PC-3 (cell line): ENCODE measurements around the gene POU2F1. TPM values are rescaled to one million over a fixed set of nuclear protein-coding genes. Genes with fewer than 3 reads are reported as not detected.
A peak's percentile ranks its signal among the peaks of the same experiment; 100 is the strongest.

Experiments used
- ATAC-seq: fragments of 200-7000 bp; cut with Tn5 transposase; 2 replicates; pipeline ENCODE4 v1.9.1; 2020; ENCODE audit warnings: mild to moderate bottlenecking, moderate library complexity
- Bru-seq: library from RNA; stranded (reverse); fragments of 400-500 nt; gene quantifications from one replicate; lab custom pipeline; 2021; lab: Mats Ljungman, UMichigan
- BruChase-seq, 2 experiments: library from RNA; stranded (reverse); fragments of 400-500 nt; gene quantifications; one replicate each; lab custom pipeline; 2021; lab: Mats Ljungman, UMichigan
- BruUV-seq: library from RNA; stranded (reverse); fragments of 400-500 nt; replicated peaks from 2 replicates; lab custom pipeline; 2021; lab: Mats Ljungman, UMichigan
- CTCF ChIA-PET: fragments of 300-600 bp; sonication (Branson Sonifier 250); formaldehyde crosslinking; loops from one replicate; lab custom pipeline; 2022; ENCODE audit warnings: antibody characterized with exemption; lab: Charles Lee
- POLR2A ChIA-PET: fragments of 300-600 bp; sonication (Branson Sonifier 250); formaldehyde crosslinking; loops from one replicate; lab custom pipeline; 2022; ENCODE audit warnings: antibody characterized with exemption; ENCODE audit not compliant: unreplicated experiment; lab: Charles Lee
- DNase-seq: peaks from one replicate; pipeline ENCODE4 v3.0.0-alpha.2; 2015
- H2AFZ ChIP-seq: fragments of 300-600 bp; sonication (generic); 2 replicates; pipeline ENCODE4 v1.6.0; 2016; ENCODE audit warnings: antibody characterized with exemption, low read length
- H3F3A ChIP-seq: fragments of 300-600 bp; sonication (generic); one replicate; pipeline ENCODE4 v1.6.0; 2017; ENCODE audit warnings: antibody characterized with exemption, low read length, control low read depth, mild to moderate bottlenecking; ENCODE audit not compliant: unreplicated experiment
- H3K27ac ChIP-seq: fragments of 300-600 bp; sonication (generic); 2 replicates; pipeline ENCODE4 v1.5.1; 2016; ENCODE audit warnings: mild to moderate bottlenecking, low read length
- H3K27me3 ChIP-seq: fragments of 300-600 bp; sonication (generic); 2 replicates; pipeline ENCODE4 v1.6.1; 2016; ENCODE audit warnings: low read length, mixed read lengths
- H3K36me3 ChIP-seq: fragments of 300-600 bp; sonication (generic); 2 replicates; pipeline ENCODE4 v1.6.1; 2016; ENCODE audit warnings: low read depth, mixed run types, low read length, mixed read lengths
- H3K4me1 ChIP-seq: fragments of 300-600 bp; sonication (generic); 2 replicates; pipeline ENCODE4 v1.5.1; 2016; ENCODE audit warnings: low read length; ENCODE audit not compliant: insufficient read depth
- H3K4me2 ChIP-seq: fragments of 300-600 bp; sonication (generic); 2 replicates; pipeline ENCODE4 v1.6.0; 2016; ENCODE audit warnings: low read length
- H3K4me3 ChIP-seq: fragments of 300-600 bp; sonication (generic); 2 replicates; pipeline ENCODE4 v1.5.1; 2016; ENCODE audit warnings: mild to moderate bottlenecking, low read length, mixed read lengths
- H3K79me2 ChIP-seq: fragments of 300-600 bp; sonication (generic); 2 replicates; pipeline ENCODE4 v1.6.1; 2017; ENCODE audit warnings: low read length, mixed read lengths
- H3K9ac ChIP-seq: fragments of 300-600 bp; sonication (generic); 2 replicates; pipeline ENCODE4 v1.6.0; 2016; ENCODE audit warnings: mild to moderate bottlenecking, low read length
- H3K9me2 ChIP-seq: fragments of 300-600 bp; sonication (generic); replicated peaks from 2 replicates; pipeline ENCODE4 v1.6.1; 2016; ENCODE audit warnings: mixed run types, low read length, mixed read lengths
- H3K9me3 ChIP-seq: fragments of 300-600 bp; sonication (generic); 2 replicates; pipeline ENCODE4 v1.6.1; 2016; ENCODE audit warnings: low read length, mixed read lengths
- H4K20me1 ChIP-seq: fragments of 300-600 bp; sonication (generic); 2 replicates; pipeline ENCODE4 v1.6.1; 2016; ENCODE audit warnings: low read length, mixed read lengths
- CTCF ChIP-seq: fragments of 300-600 bp; sonication (generic); conservative IDR thresholded peaks from 2 replicates; pipeline ENCODE4 v1.5.1; 2017; ENCODE audit warnings: antibody characterized with exemption, low read depth, mild to moderate bottlenecking, low read length
- EZH2 ChIP-seq: fragments of 300-600 bp; sonication (generic); IDR thresholded peaks from one replicate; pipeline ENCODE4 v1.6.1; 2017; ENCODE audit warnings: antibody characterized with exemption, mild to moderate bottlenecking, low read length; ENCODE audit not compliant: unreplicated experiment
- EZH2phosphoT487 ChIP-seq: fragments of 300-600 bp; sonication (generic); IDR thresholded peaks from 2 replicates; pipeline ENCODE4 v1.6.1; 2018; ENCODE audit warnings: mild to moderate bottlenecking, antibody characterized with exemption, low read length, borderline replicate concordance
- intact Hi-C: fragments of 100-400 bp; cut with micrococcal nuclease; formaldehyde crosslinking; loops from 2 replicates; pipeline ENCODE4 v1.9.0; 2023
- long read RNA-seq: library from polyadenylated mRNA; unstranded; transcript quantifications from one replicate; pipeline ENCODE4 v2.0.0, GENCODE V29; 2021; ENCODE audit not compliant: unreplicated experiment
- total RNA-seq: library from RNA; depleted of rRNA; stranded (reverse); fragments of >200 nt; gene quantifications from 2 replicates; pipeline ENCODE4 v1.2.3, GENCODE V29; 2014; rRNA removed

POU2F1 gene
- total RNA-seq (8.7 and 17.9 TPM in 2 replicates), Bru-seq, nascent RNA (percentile 81 among the genes with signal in this experiment), BruChase-seq, experiment 1, labeled RNA remaining after a 6-hour chase (percentile 69 among the genes with signal in this experiment), BruChase-seq, experiment 2, labeled RNA remaining after a 2-hour chase (percentile 77 among the genes with signal in this experiment)
- long read RNA-seq, full-length matches to known transcripts: 11 of 39 reads
- long read RNA-seq, partial matches to known transcripts: 10 of 39 reads
- long read RNA-seq, other reads (novel, unspliced or antisense): 18 of 39 reads

GRCh38 chr1:167220537-167221125 lies at the start of gene POU2F1:
Gene POU2F1, plus strand, starts transcription at chr1:167220886. Its CDS starts 12 bp downstream, at chr1:167220898.
- H3K79me2 ChIP-seq: peaks cover 53% of the 10 kb centered on the region
- H3K36me3 ChIP-seq: no peaks in the 10 kb centered on the region
- H3K27ac ChIP-seq: peak within 1 kb of the TSS; percentile 97
- TF ChIP-seq EZH2: no peak
- peak; percentile 69 for TF ChIP-seq CTCF
- TF ChIP-seq EZH2phosphoT487: no peak
- peak; percentile 76 for ATAC-seq
- peak; percentile 100 for DNase-seq
- H2AFZ ChIP-seq: peak within 1 kb of the TSS; percentile 97
- H3K4me3 ChIP-seq: peak within 1 kb of the TSS; percentile 94
- ChIA-PET CTCF (interaction anchor here (0.5 to 1.8 kb wide), 44 partner anchors 9 to 1587 kb away, joined by 3 to 21 read pairs (median 5); partner anchors contain the start of genes CREG1 and POGK), POLR2A (interaction anchor here (0.5 to 2.0 kb wide), 11 partner anchors 10 to 1402 kb away, joined by 3 to 13 read pairs (median 6); partner anchors contain the start of gene CREG1)
- no peaks in the 10 kb centered on the region for H3K27me3 ChIP-seq
- no TSS peak for BruUV-seq
- no peaks in the 10 kb centered on the region for H3K9me3 ChIP-seq
- peak within 1 kb of the TSS; percentile 100 for H3K4me2 ChIP-seq
- no peaks in the 10 kb centered on the region for H3F3A ChIP-seq
- peaks cover 17% of the 10 kb centered on the region for H4K20me1 ChIP-seq
- peaks cover 28% of the 10 kb centered on the region for H3K4me1 ChIP-seq
- no peaks in the 10 kb centered on the region for H3K9me2 ChIP-seq
- H3K9ac ChIP-seq: peak within 1 kb of the TSS; percentile 97
- intact Hi-C loops: loop anchor here (1.0 to 5.0 kb wide), 7 partner anchors 98 to 717 kb away; partner anchors contain the start of genes DCAF6 and MPC2

GRCh38 chr1:167171286-167171929 lies 49.3 kb upstream of the POU2F1 start:
- H4K20me1 ChIP-seq: no peaks in the 10 kb centered on the region
- H3K9me2 ChIP-seq: no peaks in the 10 kb centered on the region
- no TSS peak for BruUV-seq
- CTCF ChIA-PET: no interaction called here
- ATAC-seq (peak; percentile 64; the same call in 1 of the 2 replicates), DNase-seq (peak; percentile 44)
- H3K79me2 ChIP-seq: no peaks in the 10 kb centered on the region
- no peak overlapping the region for H3K4me2 ChIP-seq
- H3K27me3 ChIP-seq: no peaks in the 10 kb centered on the region
- H3K4me1 ChIP-seq: peaks cover 27% of the 10 kb centered on the region
- no peak overlapping the region for H3K4me3 ChIP-seq
- no peak overlapping the region for H3K9ac ChIP-seq
- TF ChIP-seq CTCF (no peak), EZH2 (no peak), EZH2phosphoT487 (no peak)
- H3K27ac ChIP-seq: no peak overlapping the region
- H3K36me3 ChIP-seq: no peaks in the 10 kb centered on the region
- intact Hi-C loops: no loop called here
- H2AFZ ChIP-seq: no peak overlapping the region
- POLR2A ChIA-PET: no interaction called here
- no peaks in the 10 kb centered on the region for H3K9me3 ChIP-seq
- H3F3A ChIP-seq: no peaks in the 10 kb centered on the region
